Right atrium auricular region (tissue), 2 donors: ENCODE data around the gene CTNNB1. TPM values are rescaled to one million over a fixed set of nuclear protein-coding genes. Genes with fewer than 3 reads are reported as not detected.

Experiments
- DNase-seq: peaks from one replicate; pipeline ENCODE4 v3.0.0-alpha.2; 2019; ENCODE audit warnings: low spot score
- H3K27ac ChIP-seq, 2 donors: fragments of 200-600 bp; sonication (generic); 1 replicate in 1 of 2; 2 replicates in 1 of 2; pipeline ENCODE4 v1.5.1; 2016 to 2019
- H3K27me3 ChIP-seq, 2 donors: fragments of 200-600 bp; sonication (generic); one replicate each; pipeline versions ENCODE4 v1.5.1 to v1.6.0; 2017 to 2019
- H3K36me3 ChIP-seq: fragments of 200-600 bp; sonication (generic); one replicate; pipeline ENCODE4 v1.5.1; 2016
- H3K4me1 ChIP-seq, 2 donors: fragments of 200-600 bp; sonication (generic); one replicate each; pipeline versions ENCODE4 v1.5.1 to v1.6.0; 2017 to 2019
- H3K4me3 ChIP-seq, 2 donors: fragments of 200-600 bp; sonication (generic); 1 replicate in 1 of 2; 2 replicates in 1 of 2; pipeline ENCODE4 v1.5.1; 2017 to 2019; ENCODE audit warnings: mild to moderate bottlenecking in 1 of 2, moderate library complexity in 1 of 2
- H3K9me3 ChIP-seq, 2 donors: fragments of 200-600 bp; sonication (generic); one replicate each; pipeline ENCODE4 v1.5.1; 2019
- total RNA-seq, 2 donors: library from RNA; depleted of rRNA; stranded (reverse); fragments of >200 nt; gene quantifications; one replicate each; pipeline ENCODE4 v1.1.0, GENCODE V29; 2016
- TF ChIP-seq, protein P1 (sequence below), 2 donors: fragments of 200-600 bp; sonication (generic); IDR thresholded peaks; one replicate each; pipeline ENCODE4 v1.5.1; 2019; ENCODE audit warnings: antibody characterized with exemption in 2 of 2

The CTNNB1 gene
- total RNA-seq, 2 donors from 2014 or later = 156 to 261 TPM

DNA sequence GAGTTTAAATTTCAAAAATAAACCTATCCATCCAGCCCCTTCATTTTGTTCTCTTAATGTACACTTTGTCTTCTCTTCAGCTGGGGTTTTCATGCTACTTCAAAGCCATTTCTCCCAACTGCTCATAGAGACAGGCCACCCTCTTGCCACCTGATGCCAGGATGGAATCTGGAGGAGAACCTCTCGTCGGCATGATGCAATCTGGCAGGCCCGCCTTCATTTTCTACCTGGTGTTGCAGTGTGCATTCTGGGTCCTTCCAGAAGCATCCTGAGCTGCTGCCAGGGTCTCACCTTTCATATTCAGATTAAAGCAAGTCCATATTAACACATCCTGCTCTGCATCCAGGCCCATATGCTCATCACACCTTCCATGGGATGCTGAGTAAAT, 60.8 kb downstream of the CTNNB1 start:
- TF ChIP-seq, protein P1, sequence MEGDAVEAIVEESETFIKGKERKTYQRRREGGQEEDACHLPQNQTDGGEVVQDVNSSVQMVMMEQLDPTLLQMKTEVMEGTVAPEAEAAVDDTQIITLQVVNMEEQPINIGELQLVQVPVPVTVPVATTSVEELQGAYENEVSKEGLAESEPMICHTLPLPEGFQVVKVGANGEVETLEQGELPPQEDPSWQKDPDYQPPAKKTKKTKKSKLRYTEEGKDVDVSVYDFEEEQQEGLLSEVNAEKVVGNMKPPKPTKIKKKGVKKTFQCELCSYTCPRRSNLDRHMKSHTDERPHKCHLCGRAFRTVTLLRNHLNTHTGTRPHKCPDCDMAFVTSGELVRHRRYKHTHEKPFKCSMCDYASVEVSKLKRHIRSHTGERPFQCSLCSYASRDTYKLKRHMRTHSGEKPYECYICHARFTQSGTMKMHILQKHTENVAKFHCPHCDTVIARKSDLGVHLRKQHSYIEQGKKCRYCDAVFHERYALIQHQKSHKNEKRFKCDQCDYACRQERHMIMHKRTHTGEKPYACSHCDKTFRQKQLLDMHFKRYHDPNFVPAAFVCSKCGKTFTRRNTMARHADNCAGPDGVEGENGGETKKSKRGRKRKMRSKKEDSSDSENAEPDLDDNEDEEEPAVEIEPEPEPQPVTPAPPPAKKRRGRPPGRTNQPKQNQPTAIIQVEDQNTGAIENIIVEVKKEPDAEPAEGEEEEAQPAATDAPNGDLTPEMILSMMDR (IDR thresholded peaks at IDR 0.05) = no peak

DNA sequence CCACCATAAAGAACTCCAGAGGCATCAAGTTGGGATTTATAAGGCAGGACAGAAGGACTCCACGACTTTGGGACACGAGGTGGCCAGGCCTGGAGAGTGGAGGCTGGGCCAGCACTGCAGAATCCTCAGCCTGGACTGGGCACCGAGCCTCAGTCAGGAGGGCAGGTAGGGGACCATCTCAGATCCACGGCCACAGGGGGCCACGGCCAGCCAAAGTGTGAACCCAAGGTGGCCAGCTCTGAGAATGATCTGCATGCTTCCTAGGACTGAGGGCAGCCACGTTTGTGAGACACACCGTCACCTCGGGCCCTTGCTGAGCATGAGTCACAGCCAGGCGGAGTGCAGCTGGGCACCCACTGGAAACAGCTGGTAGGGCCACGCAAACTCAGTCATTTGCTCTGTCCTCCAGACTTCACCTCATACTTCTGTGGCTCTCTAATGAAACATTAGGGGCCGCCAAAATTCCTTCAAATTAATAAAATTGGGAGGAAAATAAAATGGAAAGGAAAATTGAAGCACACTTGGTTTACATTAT, 65.8 kb downstream of the CTNNB1 start:
- no peaks in the 10 kb centered on the region for H3K27me3 ChIP-seq
- no peaks in the 10 kb centered on the region for H3K9me3 ChIP-seq
- TF ChIP-seq, protein P1 (IDR thresholded peaks at IDR 0.05) = no peak
- DNase-seq = no peak
- peaks cover 0 to 10% of the 10 kb centered on the region in 2 donors for H3K4me1 ChIP-seq
- no peak overlapping the region for H3K4me3 ChIP-seq
- H3K27ac ChIP-seq = no peak overlapping the region
- H3K36me3 ChIP-seq = no peaks in the 10 kb centered on the region

More for the DNA sequence above, 60.8 kb downstream of the CTNNB1 start:
- DNase-seq = no peak
- Histone ChIP-seq H3K36me3 (no peaks in the 10 kb centered on the region), H3K27ac (no peak overlapping the region), H3K4me3 (no peak overlapping the region), H3K9me3 (no peaks in the 10 kb centered on the region), H3K4me1 (no peaks in the 10 kb centered on the region), H3K27me3 (no peaks in the 10 kb centered on the region)

DNA sequence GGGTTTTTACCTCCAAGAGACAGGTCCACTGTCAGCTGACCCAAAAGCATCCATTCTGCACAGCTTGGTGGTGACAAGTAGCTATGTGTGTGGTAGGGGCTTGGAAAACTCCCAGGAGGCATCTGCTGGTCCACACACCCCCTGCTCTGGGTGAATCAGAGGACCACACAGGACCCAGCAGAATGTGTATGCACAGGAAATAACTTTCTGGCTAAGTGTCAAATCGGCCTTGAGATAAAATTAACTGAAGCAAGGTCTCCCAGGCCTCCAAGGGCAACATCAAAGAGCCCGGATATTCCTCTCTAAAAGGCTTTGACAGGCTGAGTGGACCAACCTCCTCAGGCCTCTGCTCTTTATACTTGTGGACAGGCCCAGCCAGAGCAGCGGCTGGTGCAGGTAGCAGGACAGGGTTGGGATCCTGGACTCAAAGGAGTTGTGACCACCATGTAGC, 66.5 kb downstream of the CTNNB1 start:
- Histone ChIP-seq H3K9me3 (no peaks in the 10 kb centered on the region), H3K4me1 (peaks cover 0 to 10% of the 10 kb centered on the region in 2 donors), H3K27ac (no peak overlapping the region), H3K36me3 (no peaks in the 10 kb centered on the region), H3K27me3 (no peaks in the 10 kb centered on the region), H3K4me3 (no peak overlapping the region)
- DNase-seq = no peak
- TF ChIP-seq, protein P1 (IDR thresholded peaks at IDR 0.05) = no peak

DNA sequence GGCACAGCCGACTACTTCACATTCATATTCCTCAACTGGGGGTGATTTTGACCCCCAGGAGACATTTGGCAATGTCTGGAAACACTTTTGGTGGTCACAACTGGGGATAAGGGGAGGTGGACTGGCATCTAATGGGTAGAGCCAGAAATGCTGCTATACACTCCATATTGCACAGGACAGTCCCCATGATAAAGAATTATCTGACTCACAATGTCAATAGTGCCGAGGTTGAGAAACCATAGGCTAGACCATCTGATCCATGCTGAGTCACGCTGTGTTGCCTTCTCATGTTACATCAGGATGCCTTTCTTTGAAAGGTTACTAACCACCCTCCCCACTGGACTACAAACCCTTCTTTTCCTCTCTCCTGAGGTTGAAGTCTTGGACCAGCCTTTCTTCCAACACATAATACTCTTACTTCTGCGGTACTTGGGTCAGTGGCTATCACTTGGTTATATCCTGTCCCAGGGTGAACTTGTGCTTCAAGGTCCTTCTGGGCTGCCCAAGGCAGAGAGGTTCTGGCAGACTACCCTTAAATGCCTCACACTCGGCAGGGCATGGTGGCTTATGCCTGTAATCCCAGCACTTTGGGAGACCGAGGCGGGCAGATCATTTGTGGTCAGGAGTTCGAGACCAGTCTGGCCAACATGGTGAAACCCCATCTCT, 68.8 kb downstream of the CTNNB1 start:
- Histone ChIP-seq H3K4me3 (no peak overlapping the region), H3K9me3 (peaks cover 0 to 8% of the 10 kb centered on the region in 2 donors), H3K27ac (no peak overlapping the region), H3K4me1 (peaks cover 0 to 10% of the 10 kb centered on the region in 2 donors), H3K27me3 (no peaks in the 10 kb centered on the region), H3K36me3 (no peaks in the 10 kb centered on the region)
- TF ChIP-seq, protein P1 (IDR thresholded peaks at IDR 0.05) = no peak
- no peak for DNase-seq

DNA sequence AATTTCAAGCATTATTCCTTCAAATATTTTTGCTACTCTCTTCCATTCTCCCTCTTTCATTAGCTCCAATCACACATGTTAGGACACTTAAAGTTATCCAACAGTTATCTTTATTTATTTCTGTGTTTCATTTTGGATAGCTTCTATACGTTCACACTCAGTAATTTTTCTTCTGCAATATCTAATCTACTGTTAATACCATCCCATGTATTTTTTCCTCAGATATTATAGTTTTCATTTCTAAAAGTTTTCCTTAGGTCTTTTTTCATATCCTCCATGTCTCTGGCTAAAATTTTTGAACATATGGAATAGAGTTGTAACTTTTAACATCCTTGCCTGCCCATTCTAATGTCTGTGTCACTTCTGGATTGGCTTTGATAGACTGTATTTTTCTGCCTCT, 73.4 kb downstream of the CTNNB1 start:
- TF ChIP-seq, protein P1 (IDR thresholded peaks at IDR 0.05) = no peak
- DNase-seq = no peak
- H3K4me3 ChIP-seq = no peak overlapping the region

More for the DNA sequence above, 73.4 kb downstream of the CTNNB1 start:
- Histone ChIP-seq H3K36me3 (no peaks in the 10 kb centered on the region), H3K27me3 (no peaks in the 10 kb centered on the region), H3K9me3 (peaks cover 0 to 8% of the 10 kb centered on the region in 2 donors), H3K27ac (no peak overlapping the region), H3K4me1 (no peaks in the 10 kb centered on the region)
